K562 (cell line): ENCODE measurements around the gene SIT1. TPM values are rescaled to one million over a fixed set of nuclear protein-coding genes. Genes with fewer than 3 reads are reported as not detected.

Experiments used
- ATAC-seq: fragments of 200-7000 bp; cut with Tn5 transposase; 3 replicates; pipeline ENCODE4 v1.9.1; 2020; ENCODE audit warnings: moderate library complexity
- BruUV-seq: library from RNA; stranded (reverse); fragments of 400-500 nt; replicated peaks from 2 replicates; lab custom pipeline; 2021; lab: Mats Ljungman, UMichigan
- CTCF ChIA-PET: fragments of 300-600 bp; formaldehyde crosslinking; extraction: SDS; loops from one replicate; lab custom pipeline; 2021; ENCODE audit warnings: low intra/inter-chr PET ratio; lab: Yijun Ruan, JAX
- POLR2A ChIA-PET: fragments of 300-600, 350-650 bp; sonication (Branson Sonifier 250); formaldehyde crosslinking; extraction: SDS; loops from one replicate; lab custom pipeline; 2021; ENCODE audit warnings: antibody characterized with exemption, inconsistent platforms; lab: Yijun Ruan, JAX
- DNase-seq, 4 experiments: peaks; one replicate each; pipeline versions ENCODE4 v3.0.0 to v3.0.0-alpha.2; 2011 to 2018; ENCODE audit warnings: low spot score in 3 of 4, mixed read lengths in 3 of 4; ENCODE audit errors: extremely low read depth in 1 of 4
- FAIRE-seq: peaks from 2 replicates; lab custom pipeline; 2011; peaks lifted over from hg19 to GRCh38; lab: Jason Lieb, UNC
- H2AFZ ChIP-seq: 2 replicates; pipeline ENCODE4 v1.6.0; 2011; ENCODE audit warnings: low read depth, low read length, control low read depth, inconsistent platforms
- H3K27ac ChIP-seq: fragments of 200-600 bp; 3 replicates; pipeline ENCODE4 v1.8.0; 2011; ENCODE audit warnings: low read depth, mild to moderate bottlenecking, control low read depth, inconsistent platforms, low read length, moderate library complexity, mixed read lengths; ENCODE audit errors: extremely low read depth
- H3K27me3 ChIP-seq, 2 experiments: fragments of 300-600 bp in 1 of 2; 2 replicates in 1 of 2; 3 replicates in 1 of 2; pipeline versions ENCODE4 v1.6.0 to v1.8.0; 2011; ENCODE audit warnings: inconsistent platforms in 2 of 2, low read length in 2 of 2, mild to moderate bottlenecking in 1 of 2, mixed read lengths in 1 of 2, moderate library complexity in 1 of 2; ENCODE audit not compliant: control insufficient read depth in 2 of 2, insufficient read depth in 2 of 2
- H3K36me3 ChIP-seq: fragments of 300-600 bp; 3 replicates; pipeline ENCODE4 v1.8.0; 2011; ENCODE audit warnings: mild to moderate bottlenecking, low read length, inconsistent platforms; ENCODE audit not compliant: control insufficient read depth, insufficient read depth
- H3K4me1 ChIP-seq, 2 experiments: fragments of 200-600 bp in 1 of 2; replicated peaks in 1 of 2; 2 replicates in 1 of 2; 3 replicates in 1 of 2; pipeline versions ENCODE4 v1.5.1 to v1.8.0; 2011; ENCODE audit warnings: inconsistent platforms in 2 of 2, low read length in 2 of 2, mild to moderate bottlenecking in 1 of 2, mixed read lengths in 1 of 2, moderate library complexity in 1 of 2; ENCODE audit not compliant: control insufficient read depth in 2 of 2, insufficient read depth in 2 of 2
- H3K4me2 ChIP-seq: 2 replicates; pipeline ENCODE4 v1.6.1; 2011; ENCODE audit warnings: low read length, control low read depth, inconsistent platforms, mixed read lengths; ENCODE audit not compliant: insufficient read depth
- H3K4me3 ChIP-seq: fragments of 200-600 bp; sonication (generic), shearing (Covaris generic); 2 replicates; pipeline ENCODE4 v1.5.1; 2016; ENCODE audit warnings: control low read depth, inconsistent platforms
- H3K79me2 ChIP-seq: fragments of 200-600 bp; 3 replicates; pipeline ENCODE4 v1.8.0; 2011; ENCODE audit warnings: low read length, inconsistent platforms; ENCODE audit not compliant: control insufficient read depth, insufficient read depth
- H3K9ac ChIP-seq, 2 experiments: 2 replicates each; pipeline versions ENCODE4 v1.6.0 to v1.6.1; 2011; ENCODE audit warnings: low read depth in 2 of 2, low read length in 2 of 2, control low read depth in 1 of 2, inconsistent platforms in 1 of 2, mild to moderate bottlenecking in 1 of 2, mixed read lengths in 1 of 2; ENCODE audit not compliant: insufficient read depth in 1 of 2
- H3K9me1 ChIP-seq: one replicate; pipeline ENCODE4 v1.6.0; 2011; ENCODE audit warnings: inconsistent platforms, mild to moderate bottlenecking, low read length, moderate library complexity; ENCODE audit not compliant: control insufficient read depth, insufficient read depth
- H3K9me3 ChIP-seq: replicated peaks from 2 replicates; pipeline ENCODE4 v1.5.1; 2011; ENCODE audit warnings: low read depth, low read length, inconsistent platforms; ENCODE audit not compliant: control insufficient read depth, insufficient read depth
- H4K20me1 ChIP-seq: replicated peaks from 2 replicates; pipeline ENCODE4 v1.6.1; 2011; ENCODE audit warnings: low read length, inconsistent platforms, mixed read lengths; ENCODE audit not compliant: control insufficient read depth, insufficient read depth
- CTCF ChIP-seq, 3 experiments: IDR thresholded peaks in 2 of 3; conservative IDR thresholded peaks in 1 of 3; 2 replicates each; pipeline ENCODE4 v1.5.1; 2011 to 2012; ENCODE audit warnings: low read length in 3 of 3, mild to moderate bottlenecking in 3 of 3, control low read depth in 2 of 3, improper control_type of control experiment in 1 of 3, inconsistent platforms in 1 of 3, low read depth in 1 of 3, mixed read lengths in 1 of 3, moderate library complexity in 1 of 3; ENCODE audit not compliant: insufficient read depth in 2 of 3
- RAD21 ChIP-seq, 2 experiments: fragments of 250-450 bp in 1 of 2; fragments of 450-650 bp in 1 of 2; sonication (Bioruptor Pico) in 1 of 2; formaldehyde crosslinking in 1 of 2; IDR thresholded peaks in 1 of 2; conservative IDR thresholded peaks in 1 of 2; 2 replicates each; pipeline versions ENCODE4 v1.4.0 to v1.8.0; 2020 to 2022; ENCODE audit warnings: mild to moderate bottlenecking in 2 of 2, moderate library complexity in 1 of 2
- ZNF165 ChIP-seq: fragments of 250-450 bp; sonication (Bioruptor Pico); IDR thresholded peaks from 2 replicates; pipeline ENCODE4 v1.4.0; 2020; ENCODE audit warnings: borderline replicate concordance
- ZNF274 ChIP-seq: IDR thresholded peaks from 2 replicates; pipeline ENCODE4 v1.6.1; 2011; ENCODE audit warnings: low read depth, mild to moderate bottlenecking, low read length, moderate library complexity, borderline replicate concordance
- ZNF76 ChIP-seq: fragments of 250-450 bp; sonication (Bioruptor Pico); IDR thresholded peaks from 2 replicates; pipeline ENCODE4 v1.4.0; 2020; ENCODE audit warnings: mild to moderate bottlenecking, moderate library complexity, borderline replicate concordance
- WGBS: fragments of 100-300 bp; shearing (Covaris generic); methylation state at CpG from one replicate; pipeline ENCODE4 v1.1.6; 2016; ENCODE audit warnings: low coverage, mixed read lengths; ENCODE audit not compliant: insufficient coverage; ENCODE audit errors: missing lambda C conversion rate; 5-methylcytosine and 5-hydroxymethylcytosine counted together
- in situ Hi-C: fragments of 300-500 bp; cut with MboI; formaldehyde crosslinking; loops from 4 replicates; pipeline ENCODE4 v1.15.0; 2018; ENCODE audit warnings: inconsistent platforms, mixed read lengths
- intact Hi-C: fragments of 100-400 bp; cut with micrococcal nuclease; formaldehyde crosslinking; loops from 2 replicates; pipeline ENCODE4 v1.14.2; 2022
- polyA plus RNA-seq, 8 experiments: library from polyadenylated mRNA; depleted of rRNA in 4 of 8; stranded (reverse) in 5 of 8; unstranded in 3 of 8; fragments of >200 nt; fragmentation: Nextera tagmentation in 2 of 8; fragmentation: Illumina TruSeq in 1 of 8; extraction: Ambion mirVana in 2 of 8; extraction: Trizol in 1 of 8; gene quantifications; 2 replicates each; pipeline versions ENCODE4 v1.2.1 to v1.2.3, GENCODE V29; 2011 to 2014; ENCODE audit warnings: inconsistent platforms in 1 of 8, missing spikeins in 1 of 8
- total RNA-seq, 7 experiments: library from RNA; depleted of rRNA in 6 of 7; stranded (reverse); fragments of >200 nt in 6 of 7; fragmentation: Illumina TruSeq in 2 of 7; extraction: Trizol in 2 of 7; gene quantifications; 2 replicates each; pipeline versions ENCODE4 v1.2.1 to v1.2.3, GENCODE V29; 2011 to 2021; ENCODE audit warnings: low replicate concordance in 1 of 7

The SIT1 gene
- total and polyA plus RNA-seq, 9 of the 15 experiments (the other 6 are each of a cell fraction or from before 2014, with no cell fraction given), result not detected

GRCh38 chr9:35611230-35611797, 39.4 kb downstream of the SIT1 start:
- CTCF ChIA-PET, result interaction anchor here (0.6 kb wide), 1 partner anchor 345 kb away, joined by 3 read pairs; no protein-coding TSS in a partner anchor
- Histone ChIP-seq H3K27ac (no peak overlapping the region), H2AFZ (no peak overlapping the region), H3K79me2 (no peaks in the 10 kb centered on the region), H3K4me1 (peaks cover 0 to under 1% of the 10 kb centered on the region in 2 experiments; a peak in 2 of 5 replicates), H3K36me3 (peaks cover 11% of the 10 kb centered on the region; the same call in 1 of the 3 replicates), H4K20me1 (no peaks in the 10 kb centered on the region), H3K9ac (no peak overlapping the region), H3K9me1 (no peaks in the 10 kb centered on the region), H3K4me3 (no peak overlapping the region), H3K4me2 (no peak overlapping the region), H3K9me3 (no peaks in the 10 kb centered on the region), H3K27me3 (peaks cover 2 to 10% of the 10 kb centered on the region in 2 experiments; a peak in 3 of 5 replicates)
- BruUV-seq, result no TSS peak
- in situ Hi-C loops (no loop called here), intact Hi-C loops (no loop called here)
- ATAC-seq (peak; percentile 89), FAIRE-seq (peak; percentile 79), DNase-seq (peak; percentile 35 to 43 (median 40))
- 2% methylated on average over 7 of the region's 8 CpGs for WGBS
- TF ChIP-seq RAD21 (CRISPR knock-in tag; conservative IDR thresholded peaks at IDR 0.05 in 1 of 2, IDR thresholded peaks at IDR 0.05 in 1 of 2) (peak in 1 of 2 experiments; percentile 16; a peak in 1 of 4 replicates), ZNF76 (no peak), CTCF (IDR thresholded peaks at IDR 0.05 in 2 of 3, conservative IDR thresholded peaks at IDR 0.05 in 1 of 3; ENCODE audit: insufficient read depth in 2 of 3, low read depth in 1 of 3, low read length in 3 of 3) (peak; percentile 54 to 72 (median 61)), ZNF274 (no peak), ZNF165 (no peak)
- POLR2A ChIA-PET, result interaction anchor here (0.6 to 1.0 kb wide), 5 partner anchors 11 to 1673 kb away, joined by 3 to 5 read pairs (median 3); partner anchors contain the start of genes CCDC107 and RMRP
